B cell (primary cell): ENCODE data around the gene ZNF554.

ENCODE experiments used
- EZH2 ChIP-seq: IDR thresholded peaks from 2 replicates; pipeline ENCODE4 v1.6.1; 2012; ENCODE audit warnings: borderline replicate concordance, low read depth, mild to moderate bottlenecking, moderate library complexity, low read length; ENCODE audit not compliant: insufficient read depth, poor library complexity, severe bottlenecking
- TF ChIP-seq, protein P1 (sequence below): fragments of 200-600 bp; IDR thresholded peaks from one replicate; pipeline ENCODE4 v1.8.0; 2022; ENCODE audit warnings: antibody characterized with exemption, mild to moderate bottlenecking

DNA sequence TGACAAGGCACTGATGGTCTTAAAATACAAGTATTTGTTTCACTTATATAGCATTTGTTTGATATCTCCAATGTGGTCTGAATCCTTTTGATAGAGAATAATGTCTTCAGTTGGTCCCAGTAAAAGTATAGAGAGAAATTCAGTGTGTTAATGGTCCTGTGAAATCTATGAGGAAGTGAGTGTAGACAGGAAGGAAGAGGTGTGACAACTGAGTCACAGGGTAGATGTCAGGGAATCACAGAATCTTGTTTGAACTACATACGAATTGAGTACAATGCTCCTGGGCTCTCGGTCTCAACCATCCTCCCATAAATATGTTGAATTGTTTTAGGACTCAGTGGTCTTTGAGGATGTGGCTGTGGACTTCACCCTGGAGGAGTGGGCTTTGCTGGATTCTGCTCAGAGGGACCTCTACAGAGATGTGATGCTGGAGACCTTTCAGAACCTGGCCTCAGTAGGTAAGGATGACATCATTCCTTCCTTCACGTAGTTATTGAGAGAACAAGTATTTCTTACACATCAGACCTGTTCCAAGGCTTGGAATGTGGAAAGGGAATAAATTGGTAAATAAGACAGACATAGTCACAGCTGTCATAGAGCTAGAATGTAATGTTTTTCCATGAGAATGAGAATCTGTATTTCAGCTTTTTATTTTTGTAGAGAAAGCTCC, 30.7 kb downstream of the ZNF554 start:
- TF ChIP-seq, protein P1, sequence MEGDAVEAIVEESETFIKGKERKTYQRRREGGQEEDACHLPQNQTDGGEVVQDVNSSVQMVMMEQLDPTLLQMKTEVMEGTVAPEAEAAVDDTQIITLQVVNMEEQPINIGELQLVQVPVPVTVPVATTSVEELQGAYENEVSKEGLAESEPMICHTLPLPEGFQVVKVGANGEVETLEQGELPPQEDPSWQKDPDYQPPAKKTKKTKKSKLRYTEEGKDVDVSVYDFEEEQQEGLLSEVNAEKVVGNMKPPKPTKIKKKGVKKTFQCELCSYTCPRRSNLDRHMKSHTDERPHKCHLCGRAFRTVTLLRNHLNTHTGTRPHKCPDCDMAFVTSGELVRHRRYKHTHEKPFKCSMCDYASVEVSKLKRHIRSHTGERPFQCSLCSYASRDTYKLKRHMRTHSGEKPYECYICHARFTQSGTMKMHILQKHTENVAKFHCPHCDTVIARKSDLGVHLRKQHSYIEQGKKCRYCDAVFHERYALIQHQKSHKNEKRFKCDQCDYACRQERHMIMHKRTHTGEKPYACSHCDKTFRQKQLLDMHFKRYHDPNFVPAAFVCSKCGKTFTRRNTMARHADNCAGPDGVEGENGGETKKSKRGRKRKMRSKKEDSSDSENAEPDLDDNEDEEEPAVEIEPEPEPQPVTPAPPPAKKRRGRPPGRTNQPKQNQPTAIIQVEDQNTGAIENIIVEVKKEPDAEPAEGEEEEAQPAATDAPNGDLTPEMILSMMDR: no peak
- TF ChIP-seq EZH2: no peak
